Measurements from ENCODE around the gene MYCBPAP. TPM values are rescaled to one million over a fixed set of nuclear protein-coding genes. Genes with fewer than 3 reads are reported as not detected.

Gene MYCBPAP
- total RNA-seq, 2 experiments from 2014 or later = 8.1 to 8.5 TPM

- no peak for DNase-seq
- intact Hi-C loops (cut with micrococcal nuclease) = no loop called here
- Mint-ChIP-seq H3K36me3 (no peaks in the 10 kb centered on the region), H3K4me1 (ENCODE audit: low read depth) (peaks cover 15% of the 10 kb centered on the region), H3K9me3 (no peaks in the 10 kb centered on the region), H3K4me3 (no peak overlapping the region), H3K27ac (no peak overlapping the region), H3K27me3 (peaks cover 33% of the 10 kb centered on the region)
- POLR2A ChIA-PET = no interaction called here
- CTCF ChIA-PET = interaction anchor here (0.6 to 1.3 kb wide), 2 partner anchors 70 to 225 kb away, joined by 3 read pairs; no protein-coding TSS in a partner anchor
These were observed 49.4 kb downstream of the MYCBPAP start for GRCh38 chr17:50557630-50558029.

- ChIA-PET CTCF (interaction anchor here (1.3 kb wide), 1 partner anchor 225 kb away, joined by 3 read pairs; no protein-coding TSS in a partner anchor), POLR2A (no interaction called here)
- peaks cover 36% of the 10 kb centered on the region for H3K27me3 Mint-ChIP-seq
- H3K9me3 Mint-ChIP-seq = no peaks in the 10 kb centered on the region
- no peak overlapping the region for H3K4me3 Mint-ChIP-seq
- H3K27ac Mint-ChIP-seq = no peak overlapping the region
- H3K4me1 Mint-ChIP-seq (ENCODE audit: low read depth) = peaks cover 15% of the 10 kb centered on the region
- DNase-seq = no peak
- intact Hi-C loops (cut with micrococcal nuclease) = no loop called here
- no peaks in the 10 kb centered on the region for H3K36me3 Mint-ChIP-seq
These were observed 49.9 kb downstream of the MYCBPAP start for GRCh38 chr17:50558091-50558490.

GRCh38 chr17:50558581-50558940 lies 50.3 kb downstream of the MYCBPAP start:
- intact Hi-C loops (cut with micrococcal nuclease) = no loop called here
- Mint-ChIP-seq H3K4me1 (ENCODE audit: low read depth) (peaks cover 15% of the 10 kb centered on the region), H3K27ac (no peak overlapping the region), H3K27me3 (peaks cover 41% of the 10 kb centered on the region), H3K9me3 (no peaks in the 10 kb centered on the region), H3K4me3 (no peak overlapping the region), H3K36me3 (no peaks in the 10 kb centered on the region)
- DNase-seq = no peak
- ChIA-PET CTCF (no interaction called here), POLR2A (no interaction called here)

- Mint-ChIP-seq H3K36me3 (no peaks in the 10 kb centered on the region), H3K4me1 (ENCODE audit: low read depth) (peaks cover 15% of the 10 kb centered on the region), H3K4me3 (no peak overlapping the region), H3K27ac (no peak overlapping the region), H3K9me3 (no peaks in the 10 kb centered on the region), H3K27me3 (peaks cover 45% of the 10 kb centered on the region)
- CTCF ChIA-PET = interaction anchor here (0.8 to 1.5 kb wide), 3 partner anchors 9 to 76 kb away, joined by 3 read pairs; no protein-coding TSS in a partner anchor
- intact Hi-C loops (cut with micrococcal nuclease) = no loop called here
- DNase-seq = peak; percentile 36
- POLR2A ChIA-PET = interaction anchor here (0.5 kb wide), 1 partner anchor 104 kb away, joined by 3 read pairs; no protein-coding TSS in a partner anchor
These were observed 50.8 kb downstream of the MYCBPAP start for GRCh38 chr17:50558941-50559614.

GRCh38 chr17:50559674-50560184 lies 51.5 kb downstream of the MYCBPAP start:
- ChIA-PET CTCF (interaction anchor here (0.8 to 2.1 kb wide), 5 partner anchors 9 to 80 kb away, joined by 3 to 5 read pairs (median 3); no protein-coding TSS in a partner anchor), POLR2A (interaction anchor here (0.6 kb wide), 1 partner anchor 197 kb away, joined by 5 read pairs; no protein-coding TSS in a partner anchor)
- DNase-seq = peak; percentile 51
- peaks cover 15% of the 10 kb centered on the region for H3K4me1 Mint-ChIP-seq (ENCODE audit: low read depth)
- intact Hi-C loops (cut with micrococcal nuclease) = loop anchor here (2.0 kb wide), 1 partner anchor 13 kb away; the partner anchor contains the start of gene SPATA20
- peaks cover 50% of the 10 kb centered on the region for H3K27me3 Mint-ChIP-seq
- H3K9me3 Mint-ChIP-seq = no peaks in the 10 kb centered on the region
- H3K27ac Mint-ChIP-seq = no peak overlapping the region
- H3K4me3 Mint-ChIP-seq = peak overlapping the region; percentile 57
- no peaks in the 10 kb centered on the region for H3K36me3 Mint-ChIP-seq

GRCh38 chr17:50560185-50560824 lies 52.1 kb downstream of the MYCBPAP start, which contains the start of gene CACNA1G:
Gene CACNA1G, plus strand, starts transcription at chr17:50560715. Its CDS starts 745 bp downstream, at chr17:50561460.
- H3K27ac Mint-ChIP-seq = no peak within 1 kb of the TSS
- no peaks in the 10 kb centered on the region for H3K36me3 Mint-ChIP-seq
- H3K27me3 Mint-ChIP-seq = peaks cover 54% of the 10 kb centered on the region
- ChIA-PET CTCF (interaction anchor here (0.5 to 2.1 kb wide), 8 partner anchors 9 to 235 kb away, joined by 3 to 5 read pairs (median 3); partner anchors contain the start of gene EPN3), POLR2A (interaction anchor here (0.6 kb wide), 1 partner anchor 197 kb away, joined by 5 read pairs; no protein-coding TSS in a partner anchor)
- no peaks in the 10 kb centered on the region for H3K9me3 Mint-ChIP-seq
- peak; percentile 91 for DNase-seq
- intact Hi-C loops (cut with micrococcal nuclease) = loop anchor here (2.0 kb wide), 1 partner anchor 14 kb away; the partner anchor contains the start of gene SPATA20
- peak within 1 kb of the TSS; percentile 57 for H3K4me3 Mint-ChIP-seq
- peaks cover 18% of the 10 kb centered on the region for H3K4me1 Mint-ChIP-seq (ENCODE audit: low read depth)

- H3K4me3 Mint-ChIP-seq = no peak overlapping the region
- intact Hi-C loops (cut with micrococcal nuclease) = loop anchor here (2.0 kb wide), 1 partner anchor 14 kb away; the partner anchor contains the start of gene SPATA20
- ChIA-PET POLR2A (no interaction called here), CTCF (interaction anchor here (0.5 to 2.1 kb wide), 5 partner anchors 10 to 236 kb away, joined by 3 to 5 read pairs (median 3); partner anchors contain the start of gene EPN3)
- no peak overlapping the region for H3K27ac Mint-ChIP-seq
- no peaks in the 10 kb centered on the region for H3K9me3 Mint-ChIP-seq
- H3K36me3 Mint-ChIP-seq = no peaks in the 10 kb centered on the region
- no peak for DNase-seq
- peaks cover 22% of the 10 kb centered on the region for H3K4me1 Mint-ChIP-seq (ENCODE audit: low read depth)
- H3K27me3 Mint-ChIP-seq = peaks cover 59% of the 10 kb centered on the region
These were observed 52.9 kb downstream of the MYCBPAP start for GRCh38 chr17:50560931-50561745.

GRCh38 chr17:50561746-50562141 lies 53.5 kb downstream of the MYCBPAP start:
- Mint-ChIP-seq H3K36me3 (no peaks in the 10 kb centered on the region), H3K4me3 (no peak overlapping the region), H3K27ac (no peak overlapping the region), H3K27me3 (peaks cover 64% of the 10 kb centered on the region), H3K9me3 (no peaks in the 10 kb centered on the region), H3K4me1 (ENCODE audit: low read depth) (peaks cover 22% of the 10 kb centered on the region)
- ChIA-PET POLR2A (no interaction called here), CTCF (interaction anchor here (0.6 to 2.1 kb wide), 3 partner anchors 11 to 64 kb away, joined by 3 to 5 read pairs (median 3); no protein-coding TSS in a partner anchor)
- intact Hi-C loops (cut with micrococcal nuclease) = loop anchor here (2.0 kb wide), 1 partner anchor 15 kb away; the partner anchor contains the start of gene SPATA20
- DNase-seq = no peak

GRCh38 chr17:50562242-50563091 lies 54.2 kb downstream of the MYCBPAP start:
- DNase-seq = no peak
- H3K27ac Mint-ChIP-seq = no peak overlapping the region

GRCh38 chr17:50563092-50563511 lies 54.9 kb downstream of the MYCBPAP start:
- ChIA-PET POLR2A (no interaction called here), CTCF (interaction anchor here (0.6 to 1.5 kb wide), 4 partner anchors 16 to 65 kb away, joined by 3 to 4 read pairs (median 3); partner anchors contain the start of gene SPATA20)
- H3K9me3 Mint-ChIP-seq = no peaks in the 10 kb centered on the region
- H3K36me3 Mint-ChIP-seq = no peaks in the 10 kb centered on the region
- no peak for DNase-seq
- intact Hi-C loops (cut with micrococcal nuclease) = no loop called here
- H3K4me1 Mint-ChIP-seq (ENCODE audit: low read depth) = peaks cover 22% of the 10 kb centered on the region
- no peak overlapping the region for H3K4me3 Mint-ChIP-seq
- H3K27ac Mint-ChIP-seq = no peak overlapping the region
- peaks cover 54% of the 10 kb centered on the region for H3K27me3 Mint-ChIP-seq

More at GRCh38 chr17:50562242-50563091, 54.2 kb downstream of the MYCBPAP start:
- Mint-ChIP-seq H3K9me3 (no peaks in the 10 kb centered on the region), H3K27me3 (peaks cover 61% of the 10 kb centered on the region), H3K4me1 (ENCODE audit: low read depth) (peaks cover 22% of the 10 kb centered on the region), H3K4me3 (peak overlapping the region; percentile 25), H3K36me3 (no peaks in the 10 kb centered on the region)
- intact Hi-C loops (cut with micrococcal nuclease) = no loop called here
- CTCF ChIA-PET = interaction anchor here (0.6 to 1.5 kb wide), 5 partner anchors 16 to 65 kb away, joined by 3 to 4 read pairs (median 3); partner anchors contain the start of gene SPATA20
- POLR2A ChIA-PET = no interaction called here
